GM19395 (cell line): Measurements from ENCODE around the gene SULT1C3.
"Not testable (repeated sequence)": the region's sequence is repeated elsewhere in the genome, so short reads cannot be mapped to it uniquely, and the experiment has no call there.

ENCODE experiments used
- ATAC-seq: cut with Tn5 transposase; IDR thresholded peaks from one replicate; pipeline ENCODE4 v1.9.1; 2021; ENCODE audit warnings: mild to moderate bottlenecking, moderate library complexity; ENCODE audit not compliant: unreplicated experiment

Gene SULT1C3

GRCh38 chr2:108244667-108245414 is 5.1 kb downstream of the SULT1C3 start:
- ATAC-seq = no peak

- ATAC-seq = no peak
Observed at GRCh38 chr2:108253106-108253505, 13.3 kb downstream of the SULT1C3 start.

- ATAC-seq = no peak
Observed at GRCh38 chr2:108257757-108258331, 18.1 kb downstream of the SULT1C3 start.

DNA sequence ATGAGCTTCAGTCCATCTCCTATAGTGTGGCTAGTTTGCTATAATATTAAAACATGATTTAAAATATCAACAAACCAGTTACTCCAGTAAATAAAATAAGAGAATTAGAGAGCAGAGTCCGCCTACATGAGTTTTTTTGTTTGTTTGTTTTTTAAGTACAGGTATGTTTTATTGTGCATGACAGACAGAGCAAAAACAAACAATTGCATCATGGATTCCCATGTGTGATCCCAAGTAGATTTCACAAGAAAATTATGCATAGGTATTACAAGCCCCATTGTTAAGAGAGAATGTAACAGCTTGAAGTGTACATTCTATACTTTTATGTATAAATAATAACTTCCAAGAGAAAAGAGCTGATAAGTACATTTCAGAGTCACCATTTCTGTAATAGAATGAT is 21.0 kb downstream of the SULT1C3 start:
- no peak for ATAC-seq

DNA sequence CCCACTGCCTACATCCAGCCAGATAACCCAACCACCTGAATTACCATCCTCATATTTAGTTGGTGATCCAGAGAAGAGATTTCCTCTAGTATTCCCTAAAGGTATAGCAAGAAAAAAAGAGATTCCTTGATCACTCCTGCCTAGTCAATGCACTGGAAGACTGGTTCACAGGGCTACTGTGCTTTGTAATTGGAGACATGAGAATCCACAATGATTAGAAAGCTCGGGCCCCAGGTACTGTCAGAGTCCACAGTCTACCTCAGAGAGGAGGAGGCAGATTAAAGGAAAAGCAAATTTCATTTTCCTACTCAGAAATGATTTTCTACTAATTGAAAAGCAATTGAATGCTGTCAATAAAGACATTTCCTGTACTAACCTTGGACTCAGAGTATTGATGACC is 22.3 kb downstream of the SULT1C3 start:
- no peak for ATAC-seq

DNA sequence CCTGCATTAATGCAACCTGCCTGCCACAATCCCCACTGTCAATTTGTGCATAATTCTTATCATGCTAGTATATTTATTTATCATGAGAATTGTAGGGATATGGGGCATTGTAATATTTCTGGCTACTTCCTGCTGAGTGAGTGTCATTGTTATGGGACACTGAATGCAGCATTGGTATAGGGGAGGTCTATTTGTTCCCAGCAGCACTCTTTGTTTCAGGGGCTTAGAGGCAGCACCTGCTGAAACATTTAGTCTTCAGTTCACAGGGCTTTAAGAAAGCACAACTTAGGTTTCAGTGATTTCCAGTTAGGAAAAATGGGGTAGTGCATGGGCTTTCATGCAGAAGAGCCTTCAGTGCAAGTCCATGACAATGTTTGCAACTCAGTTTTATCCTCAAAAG is 23.6 kb downstream of the SULT1C3 start:
- ATAC-seq = no peak

DNA sequence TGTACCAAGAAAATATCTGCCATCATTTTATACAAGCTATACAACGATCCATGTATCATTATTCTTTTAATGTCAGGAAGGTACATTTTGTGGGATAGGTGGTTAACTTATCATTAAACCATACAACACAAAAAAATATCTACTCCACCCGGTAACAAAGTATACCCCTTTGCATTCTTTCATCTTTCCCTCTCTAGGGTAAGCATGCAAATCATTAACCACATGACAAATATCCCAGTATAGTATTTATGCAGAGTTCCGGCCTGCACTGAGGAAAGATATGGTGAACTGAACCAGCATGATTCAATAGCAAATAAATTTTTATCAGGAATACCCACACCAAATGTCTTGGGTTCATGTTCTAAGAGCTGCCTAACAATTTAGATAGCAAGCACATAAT is 26.4 kb downstream of the SULT1C3 start:
- ATAC-seq = no peak

- ATAC-seq = no peak
Observed at GRCh38 chr2:108267101-108267500, 27.3 kb downstream of the SULT1C3 start.

DNA sequence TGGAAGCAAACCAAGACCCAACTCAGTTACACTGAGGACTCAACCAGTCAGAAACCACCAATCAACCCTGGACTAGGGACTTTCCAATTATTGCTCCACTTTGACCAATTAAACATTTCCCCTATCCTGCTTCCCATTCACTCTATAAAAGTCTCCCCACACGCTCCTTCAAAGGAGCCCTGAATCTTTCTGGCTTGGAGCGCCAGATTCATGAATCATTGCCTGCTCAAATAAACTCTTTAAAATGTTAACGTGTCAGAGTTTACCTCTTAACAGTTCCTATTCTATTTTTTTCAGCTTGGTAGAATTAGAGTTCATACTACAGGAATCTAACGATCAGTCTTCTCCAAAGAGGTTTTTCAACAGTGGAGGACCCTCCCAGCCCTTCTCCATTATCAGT is 28.2 kb downstream of the SULT1C3 start:
- ATAC-seq = no peak

- ATAC-seq = no peak
Observed at GRCh38 chr2:108270346-108270745, 30.6 kb downstream of the SULT1C3 start.

DNA sequence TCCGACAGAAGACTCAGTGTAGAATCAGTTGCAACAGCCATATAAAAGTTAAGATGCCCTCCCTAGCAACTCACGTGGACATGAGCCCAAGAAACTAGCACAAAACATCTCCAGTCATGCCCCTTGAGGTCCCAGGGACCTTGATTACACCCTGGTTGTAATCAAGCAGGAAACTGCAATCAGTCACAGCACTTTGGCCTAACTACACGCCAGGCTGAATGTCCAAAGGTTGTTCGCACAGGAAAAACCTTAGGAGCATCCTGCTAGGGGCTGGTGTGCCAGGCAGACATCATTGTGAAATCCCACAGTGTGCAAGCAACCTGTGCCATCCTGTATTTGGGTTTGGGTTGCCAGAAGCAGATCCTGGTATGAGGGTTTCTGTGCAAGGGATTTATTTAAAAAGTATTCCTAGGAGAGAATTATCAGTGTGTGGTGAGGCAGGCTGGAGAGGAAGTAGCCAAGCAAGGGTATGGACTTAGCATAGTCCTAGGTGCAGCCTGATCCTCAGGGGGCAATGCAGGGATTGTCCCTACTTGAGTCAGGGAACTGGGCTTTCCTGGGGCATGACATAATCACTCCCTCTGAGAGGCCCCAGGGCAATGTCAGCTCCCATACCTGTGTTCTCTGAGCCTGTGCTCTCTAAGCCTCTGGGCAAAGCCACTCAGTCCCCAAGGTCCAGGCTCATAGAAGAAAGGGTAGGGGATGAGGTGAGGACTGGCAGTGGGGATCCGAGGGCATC is 31.2 kb downstream of the SULT1C3 start:
- ATAC-seq = no peak

GRCh38 chr2:108271691-108272253 is 32.0 kb downstream of the SULT1C3 start:
- no peak for ATAC-seq

DNA sequence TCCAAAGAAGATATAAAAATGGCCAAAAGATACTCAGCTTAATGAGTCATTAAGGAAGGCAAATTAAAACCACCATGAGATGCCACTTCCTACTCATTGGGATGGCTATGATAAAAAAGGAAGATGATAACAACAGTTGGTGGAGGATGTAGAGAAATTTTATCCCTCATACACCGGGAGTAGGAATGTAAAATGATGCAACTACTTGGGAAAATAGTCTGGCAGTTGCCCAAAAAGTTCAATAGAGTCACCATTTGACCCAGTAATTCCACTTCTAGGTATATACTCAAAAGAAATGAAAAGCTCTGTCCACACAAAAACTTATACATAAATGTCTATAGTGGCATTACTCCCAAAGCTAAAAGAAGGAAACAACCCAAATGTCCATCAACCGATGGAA is 38.9 kb downstream of the SULT1C3 start:
- no peak for ATAC-seq

GRCh38 chr2:108279468-108279867 is 39.7 kb downstream of the SULT1C3 start:
- ATAC-seq = no peak

GRCh38 chr2:108280466-108280865 is 40.7 kb downstream of the SULT1C3 start:
- no peak for ATAC-seq

DNA sequence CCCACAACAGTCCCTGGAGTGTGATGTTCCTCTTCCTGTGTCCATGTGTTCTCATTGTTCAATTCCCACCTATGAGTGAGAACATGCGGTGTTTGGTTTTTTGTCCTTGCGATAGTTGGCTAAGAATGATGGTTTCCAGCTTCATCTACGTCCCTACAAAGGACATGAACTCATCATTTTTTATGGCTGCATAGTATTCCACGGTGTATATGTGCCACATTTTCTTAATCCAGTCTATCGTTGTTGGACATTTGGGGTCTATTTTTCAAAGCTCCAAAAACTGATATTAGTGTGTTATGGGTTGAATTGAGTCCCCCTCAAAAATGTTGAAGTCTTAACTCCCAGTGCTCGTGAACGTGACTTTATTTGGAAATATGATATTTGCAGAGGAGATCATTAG is 44.8 kb downstream of the SULT1C3 start:
- not testable (repeated sequence) for ATAC-seq

DNA sequence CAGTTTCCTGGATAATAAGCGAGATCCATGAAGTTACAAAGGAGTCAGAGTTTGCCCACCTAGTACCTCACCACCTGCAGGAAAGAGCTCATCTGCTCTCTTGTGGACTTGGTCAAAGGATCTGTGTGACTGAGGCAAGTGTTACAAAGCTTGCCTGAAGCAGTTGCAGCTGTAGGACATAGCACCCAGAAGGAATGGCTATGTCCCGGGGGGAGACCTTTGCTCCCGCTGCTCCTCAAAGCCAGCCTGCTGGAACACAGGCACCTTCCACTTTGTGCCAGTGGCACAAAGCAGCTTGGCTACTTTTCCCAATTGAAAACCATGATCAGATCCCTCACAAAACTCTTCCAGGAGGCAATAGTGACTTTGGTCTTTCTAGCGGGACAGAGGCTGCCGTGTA is 45.8 kb downstream of the SULT1C3 start:
- no peak for ATAC-seq

GRCh38 chr2:108287169-108287568 is 47.4 kb downstream of the SULT1C3 start:
- no peak for ATAC-seq

DNA sequence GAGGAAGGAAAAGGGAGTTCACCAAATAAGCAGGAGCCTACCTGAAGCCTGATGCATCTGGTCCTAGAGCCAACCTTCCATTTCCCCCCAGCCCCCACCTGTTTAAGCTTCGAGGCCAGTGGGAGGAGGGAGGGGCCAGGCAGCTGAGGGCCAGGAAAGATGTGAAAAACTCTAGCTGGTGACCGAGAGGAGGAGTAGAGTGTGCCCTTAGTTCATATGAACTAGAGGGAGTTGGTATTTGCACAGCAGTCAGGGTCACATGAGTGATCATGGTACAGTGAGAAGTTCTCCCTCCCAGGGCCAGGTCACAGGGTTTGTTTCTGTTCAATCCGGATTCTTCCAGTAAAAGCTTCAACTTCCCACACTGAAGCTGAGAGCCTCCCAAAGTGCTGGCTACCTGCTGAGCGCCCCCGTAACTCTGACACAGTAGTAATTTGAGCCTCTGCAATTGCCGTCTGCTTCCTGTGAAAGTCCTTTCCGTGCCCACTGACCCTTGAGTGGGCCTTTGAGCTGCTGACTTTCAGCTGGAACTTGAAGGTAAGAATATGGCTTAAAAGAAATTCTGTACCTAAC is 48.9 kb downstream of the SULT1C3 start, which contains the start of gene SULT1C2:
TSS of gene SULT1C2 (plus strand) at position 362 of the 573 bp plus-strand sequence. CDS start 4,773 bp downstream, outside the sequence.
- ATAC-seq = no peak

DNA sequence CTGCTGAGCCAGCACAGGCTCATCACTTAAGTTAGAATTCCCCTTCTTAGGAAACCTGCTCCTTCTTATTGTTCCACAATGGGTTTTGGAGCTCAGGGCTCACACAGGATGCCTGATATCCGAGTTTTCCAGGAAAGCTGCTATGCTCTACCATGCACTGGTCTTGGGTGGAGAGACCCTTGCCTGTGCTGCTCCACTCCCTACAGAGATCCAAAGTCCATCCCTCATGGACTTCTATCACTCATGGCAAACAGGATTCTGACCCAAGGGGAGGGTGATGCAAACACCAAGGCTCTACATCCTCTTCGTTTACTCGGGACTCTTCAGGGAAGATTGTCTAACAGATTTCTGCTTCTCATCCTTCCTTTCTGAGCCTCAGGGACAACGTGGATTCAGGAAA is 54.1 kb downstream of the SULT1C3 start:
- ATAC-seq = no peak

DNA sequence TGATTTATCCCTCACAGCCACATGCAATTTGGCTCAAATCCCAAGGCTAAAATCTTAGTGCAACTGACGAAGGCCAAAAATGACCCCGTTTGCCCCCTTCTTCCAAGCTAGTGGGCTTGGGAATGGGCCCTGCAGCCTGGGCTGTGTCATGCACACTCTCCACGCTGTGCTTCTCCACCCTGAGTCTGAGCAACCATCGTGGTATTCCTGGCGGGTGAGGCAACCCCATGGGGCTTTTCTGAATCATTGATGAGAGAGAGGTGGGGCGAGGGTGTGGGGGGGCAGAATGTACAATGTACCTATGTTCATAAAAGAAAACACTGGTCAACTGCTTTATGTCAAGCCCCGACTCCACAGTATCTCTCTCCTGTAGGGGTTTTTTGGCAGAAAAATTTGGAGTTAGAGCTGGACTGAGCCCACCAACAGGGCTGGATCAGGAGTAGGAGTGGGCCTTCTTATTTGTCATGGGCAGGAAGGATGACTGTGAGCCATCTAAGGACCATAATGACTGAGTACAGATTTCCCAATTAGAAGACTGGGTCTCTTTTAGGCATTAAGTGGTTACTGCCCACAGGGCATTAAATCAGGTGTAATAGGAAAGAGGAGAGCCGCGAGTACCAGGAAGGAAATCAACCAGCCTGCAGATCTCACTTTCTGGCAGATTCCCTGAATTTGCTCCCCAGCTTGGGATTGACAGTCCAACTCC is 57.8 kb downstream of the SULT1C3 start:
- ATAC-seq = no peak
